AG09309 (cell line): Measurements from ENCODE around the gene DRD1.
"Not testable (repeated sequence)": the region's sequence is repeated elsewhere in the genome, so short reads cannot be mapped to it uniquely, and the experiment has no call there.

Experiments used
- DNase-seq: peaks from one replicate; pipeline ENCODE4 v3.0.0-alpha.2; 2010; ENCODE audit warnings: low read depth
- H3K4me3 ChIP-seq: 2 replicates; pipeline ENCODE4 v1.5.1; 2011; ENCODE audit warnings: mild to moderate bottlenecking, low read depth, low read length, moderate library complexity; ENCODE audit not compliant: control insufficient read depth
- CTCF ChIP-seq: IDR thresholded peaks from 2 replicates; pipeline ENCODE4 v1.5.1; 2011; ENCODE audit warnings: mild to moderate bottlenecking, low read depth, low read length, inconsistent platforms; ENCODE audit not compliant: insufficient read depth, control insufficient read depth; ENCODE audit errors: missing control alignments

Gene DRD1

GRCh38 chr5:175456105-175456742 is 12.2 kb upstream of the DRD1 start:
- H3K4me3 ChIP-seq = no peak overlapping the region
- no peak for TF ChIP-seq CTCF
- no peak for DNase-seq

- not testable (repeated sequence) for H3K4me3 ChIP-seq, DNase-seq
Measured at GRCh38 chr5:175454338-175454737, 10.4 kb upstream of the DRD1 start.

- no peak overlapping the region for H3K4me3 ChIP-seq
- TF ChIP-seq CTCF = no peak
- DNase-seq = no peak
Measured at GRCh38 chr5:175452166-175452565, 8.2 kb upstream of the DRD1 start.

DNA sequence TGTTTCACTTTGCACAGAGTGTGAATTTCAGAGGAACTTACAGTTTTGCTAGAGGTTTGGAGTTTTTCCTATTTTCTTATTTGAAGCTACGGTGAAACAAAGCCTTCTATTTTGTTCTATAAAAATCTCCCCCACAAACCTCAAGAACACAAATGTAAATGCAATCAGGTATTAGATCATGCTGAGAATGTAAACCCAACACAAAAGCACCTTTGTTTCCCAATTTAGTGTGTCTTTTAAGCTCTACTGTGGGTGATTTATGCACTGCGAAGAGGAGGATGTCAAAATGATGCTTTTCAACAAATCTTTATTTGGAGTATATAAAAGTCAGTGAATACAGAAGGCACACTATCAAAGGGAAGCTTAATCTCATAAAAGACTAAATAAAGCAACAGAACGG is 4.3 kb upstream of the DRD1 start:
- no peak for DNase-seq
- TF ChIP-seq CTCF = no peak
- H3K4me3 ChIP-seq = no peak overlapping the region

DNA sequence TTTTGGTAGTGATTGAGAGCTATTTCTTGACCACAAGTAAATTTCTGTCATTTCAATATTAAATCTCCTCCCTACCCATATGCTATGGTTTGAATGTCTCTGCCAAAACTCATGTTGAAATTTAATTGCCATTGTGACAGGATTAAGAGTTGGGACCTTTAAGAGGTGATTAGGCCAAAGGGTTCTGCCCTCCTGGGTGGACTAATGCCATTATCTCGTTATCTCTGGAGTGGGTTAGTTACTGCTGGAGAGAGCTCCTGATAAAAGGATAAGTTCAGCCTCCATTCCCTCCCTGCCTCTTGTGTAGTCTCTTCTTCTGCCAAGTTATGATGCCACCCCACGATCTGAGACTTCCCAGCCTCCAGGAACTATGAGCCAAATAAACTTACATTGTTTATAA is 3.6 kb upstream of the DRD1 start:
- DNase-seq = no peak
- TF ChIP-seq CTCF = no peak
- no peak overlapping the region for H3K4me3 ChIP-seq

GRCh38 chr5:175446378-175446777 is 2.4 kb upstream of the DRD1 start:
- DNase-seq, H3K4me3 ChIP-seq: not testable (repeated sequence)

DNA sequence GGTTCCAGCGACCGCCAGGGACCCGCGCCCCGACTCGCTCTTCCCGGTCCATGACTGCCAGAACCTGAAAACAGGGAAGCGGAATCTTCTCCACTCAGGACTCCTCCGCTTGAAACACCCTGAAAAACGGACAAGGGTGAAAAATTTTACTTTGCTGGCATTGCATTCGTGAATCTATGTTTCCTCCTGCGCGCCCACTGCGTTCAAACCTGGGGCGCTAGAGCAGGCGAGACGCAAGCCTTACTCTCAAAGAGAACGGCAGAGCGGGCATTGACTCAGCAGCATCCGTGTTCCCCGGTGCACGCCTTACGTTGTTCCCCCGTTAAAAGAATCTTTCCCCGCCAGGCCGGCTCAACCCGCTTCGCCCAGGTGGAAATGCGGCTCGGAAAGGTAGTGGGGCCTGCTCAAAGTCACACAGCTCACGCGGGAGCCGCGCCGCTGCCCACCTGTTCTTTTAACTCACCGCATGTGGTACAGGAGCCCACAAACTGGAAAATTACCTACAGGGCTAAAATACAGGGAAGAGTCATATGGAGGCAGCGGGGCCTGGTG is 999 bp upstream of the DRD1 start:
- no peak for TF ChIP-seq CTCF
- DNase-seq = no peak
- H3K4me3 ChIP-seq = peak overlapping the region; percentile 55

DNA sequence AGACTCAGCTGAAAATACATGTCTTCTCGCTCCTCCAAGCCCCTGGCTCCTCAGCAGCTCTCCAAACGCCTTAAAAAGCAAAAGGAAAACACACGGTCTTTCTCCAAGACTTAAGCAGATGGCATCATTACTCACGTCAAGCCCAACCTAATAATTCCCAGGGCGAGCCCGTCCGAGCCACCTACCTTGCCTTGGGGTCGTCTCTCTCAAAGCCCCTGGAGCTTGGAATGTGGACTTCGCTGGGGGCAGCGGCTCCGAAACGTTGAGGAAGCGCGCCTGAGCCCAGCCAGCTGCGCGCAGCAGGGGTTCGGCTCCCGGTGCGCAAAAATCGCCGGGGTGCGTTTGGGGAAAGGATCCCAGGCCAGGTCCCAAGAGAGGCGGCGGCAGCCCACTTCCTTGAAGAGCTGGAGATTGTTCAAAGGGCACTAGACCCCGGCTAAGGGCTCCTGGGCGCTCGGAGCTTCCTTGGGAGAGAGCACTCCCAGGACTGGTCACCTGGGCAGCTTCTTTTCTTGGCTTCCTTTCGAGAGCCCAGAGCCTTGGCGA is 395 bp downstream of the DRD1 start:
- TF ChIP-seq CTCF = no peak

More for the DNA sequence above, 395 bp downstream of the DRD1 start:
- DNase-seq = no peak
- peak overlapping the region; percentile 55 for H3K4me3 ChIP-seq
